ENCODE data around the gene STAB1. TPM values are rescaled to one million over a fixed set of nuclear protein-coding genes. Genes with fewer than 3 reads are reported as not detected.

Gene STAB1
- total and polyA plus RNA-seq, 2 donors (not counting 1 experiment from before 2014, with no cell fraction given) = under 0.01 to 0.09 TPM

GRCh38 chr3:52535411-52536111 lies 40.4 kb downstream of the STAB1 start:
- H3K36me3 ChIP-seq (ENCODE audit: control insufficient read depth, insufficient read depth, low read length) = no peaks in the 10 kb centered on the region
- H3K4me2 ChIP-seq (ENCODE audit: extremely low read depth, insufficient read depth, low read length) = peak overlapping the region; percentile 79
- no peak for TF ChIP-seq CTCF (conservative IDR thresholded peaks at IDR 0.05 in 1 of 2, IDR thresholded peaks at IDR 0.05 in 1 of 2; ENCODE audit: low read depth in 1 of 2, low read length in 2 of 2)
- no peak for TF ChIP-seq EZH2 (IDR thresholded peaks at IDR 0.05; ENCODE audit: low read length, missing control alignments)
- no peaks in the 10 kb centered on the region for H3K27me3 ChIP-seq (ENCODE audit: control insufficient read depth, insufficient read depth, low read length)
- H4K20me1 ChIP-seq (ENCODE audit: control insufficient read depth, extremely low read depth, insufficient read depth, low read length) = no peaks in the 10 kb centered on the region
- no peak overlapping the region for H2AFZ ChIP-seq (ENCODE audit: low read length)
- no peaks in the 10 kb centered on the region for H3K9me3 ChIP-seq (ENCODE audit: control insufficient read depth, insufficient read depth, low read depth, low read length)
- no peak overlapping the region for H3K9ac ChIP-seq (ENCODE audit: insufficient read depth, low read length)
- no peak for DNase-seq (ENCODE audit: low read depth in 2 of 2)
- no peak overlapping the region for H3K27ac ChIP-seq (ENCODE audit: insufficient read depth, low read length)
- peaks cover 49% of the 10 kb centered on the region for H3K79me2 ChIP-seq (ENCODE audit: control insufficient read depth, insufficient read depth, low read length)
- peaks cover 11% of the 10 kb centered on the region for H3K4me1 ChIP-seq (ENCODE audit: control insufficient read depth, extremely low read depth, insufficient read depth, low read length)
- peak overlapping the region in 2 of 4 experiments; percentile 19 to 45 for H3K4me3 ChIP-seq (replicated peaks in 1 of 4; ENCODE audit: control extremely low read depth in 1 of 4, insufficient read depth in 1 of 4, low read depth in 3 of 4, low read length in 4 of 4)

GRCh38 chr3:52536112-52536368 lies 40.9 kb downstream of the STAB1 start:
- no peak for DNase-seq (ENCODE audit: low read depth in 2 of 2)
- Histone ChIP-seq H2AFZ (ENCODE audit: low read length) (no peak overlapping the region), H3K9me3 (ENCODE audit: control insufficient read depth, insufficient read depth, low read depth, low read length) (no peaks in the 10 kb centered on the region), H3K4me2 (ENCODE audit: extremely low read depth, insufficient read depth, low read length) (peak overlapping the region; percentile 79), H3K36me3 (ENCODE audit: control insufficient read depth, insufficient read depth, low read length) (no peaks in the 10 kb centered on the region), H3K4me3 (replicated peaks in 1 of 4; ENCODE audit: control extremely low read depth in 1 of 4, insufficient read depth in 1 of 4, low read depth in 3 of 4, low read length in 4 of 4) (peak overlapping the region in 2 of 4 experiments; percentile 19 to 45), H3K9ac (ENCODE audit: insufficient read depth, low read length) (no peak overlapping the region), H3K27me3 (ENCODE audit: control insufficient read depth, insufficient read depth, low read length) (no peaks in the 10 kb centered on the region), H3K27ac (ENCODE audit: insufficient read depth, low read length) (no peak overlapping the region), H4K20me1 (ENCODE audit: control insufficient read depth, extremely low read depth, insufficient read depth, low read length) (no peaks in the 10 kb centered on the region), H3K79me2 (ENCODE audit: control insufficient read depth, insufficient read depth, low read length) (peaks cover 46% of the 10 kb centered on the region), H3K4me1 (ENCODE audit: control insufficient read depth, extremely low read depth, insufficient read depth, low read length) (peaks cover 11% of the 10 kb centered on the region)
- no peak for TF ChIP-seq CTCF (conservative IDR thresholded peaks at IDR 0.05 in 1 of 2, IDR thresholded peaks at IDR 0.05 in 1 of 2; ENCODE audit: low read depth in 1 of 2, low read length in 2 of 2)
- no peak for TF ChIP-seq EZH2 (IDR thresholded peaks at IDR 0.05; ENCODE audit: low read length, missing control alignments)

GRCh38 chr3:52536369-52537164 lies 41.4 kb downstream of the STAB1 start, which contains the start of gene UQCC5:
TSS of gene UQCC5 (plus strand) at chr3:52536605. CDS start at chr3:52536756, 151 bp downstream.
- peak within 1 kb of the TSS; percentile 87 for H3K9ac ChIP-seq (ENCODE audit: insufficient read depth, low read length)
- peak within 1 kb of the TSS; percentile 78 to 92 (median 88) for H3K4me3 ChIP-seq (replicated peaks in 1 of 4; ENCODE audit: control extremely low read depth in 1 of 4, insufficient read depth in 1 of 4, low read depth in 3 of 4, low read length in 4 of 4)
- no peaks in the 10 kb centered on the region for H3K9me3 ChIP-seq (ENCODE audit: control insufficient read depth, insufficient read depth, low read depth, low read length)
- TF ChIP-seq CTCF (conservative IDR thresholded peaks at IDR 0.05 in 1 of 2, IDR thresholded peaks at IDR 0.05 in 1 of 2; ENCODE audit: low read depth in 1 of 2, low read length in 2 of 2) (no peak), EZH2 (IDR thresholded peaks at IDR 0.05; ENCODE audit: low read length, missing control alignments) (no peak)
- peak within 1 kb of the TSS; percentile 92 for H3K27ac ChIP-seq (ENCODE audit: insufficient read depth, low read length)
- no peaks in the 10 kb centered on the region for H3K27me3 ChIP-seq (ENCODE audit: control insufficient read depth, insufficient read depth, low read length)
- peaks cover 46% of the 10 kb centered on the region for H3K79me2 ChIP-seq (ENCODE audit: control insufficient read depth, insufficient read depth, low read length)
- H4K20me1 ChIP-seq (ENCODE audit: control insufficient read depth, extremely low read depth, insufficient read depth, low read length) = no peaks in the 10 kb centered on the region
- peak; percentile 98 to 99 for DNase-seq (ENCODE audit: low read depth in 2 of 2)
- H3K4me1 ChIP-seq (ENCODE audit: control insufficient read depth, extremely low read depth, insufficient read depth, low read length) = peaks cover 11% of the 10 kb centered on the region
- H2AFZ ChIP-seq (ENCODE audit: low read length) = peak within 1 kb of the TSS; percentile 54
- peak within 1 kb of the TSS; percentile 99 for H3K4me2 ChIP-seq (ENCODE audit: extremely low read depth, insufficient read depth, low read length)
- H3K36me3 ChIP-seq (ENCODE audit: control insufficient read depth, insufficient read depth, low read length) = no peaks in the 10 kb centered on the region
